ENCODE results near the gene ESAM. TPM values are rescaled to one million over a fixed set of nuclear protein-coding genes. Genes with fewer than 3 reads are reported as not detected.
A peak's percentile ranks its signal among the peaks of the same experiment; 100 is the strongest.

ESAM gene
- total and polyA plus RNA-seq, 10 of the 15 experiments (the other 5 are each of a cell fraction or from before 2014, with no cell fraction given) = 2.7 to 43.6 (median 19.5) TPM

DNA sequence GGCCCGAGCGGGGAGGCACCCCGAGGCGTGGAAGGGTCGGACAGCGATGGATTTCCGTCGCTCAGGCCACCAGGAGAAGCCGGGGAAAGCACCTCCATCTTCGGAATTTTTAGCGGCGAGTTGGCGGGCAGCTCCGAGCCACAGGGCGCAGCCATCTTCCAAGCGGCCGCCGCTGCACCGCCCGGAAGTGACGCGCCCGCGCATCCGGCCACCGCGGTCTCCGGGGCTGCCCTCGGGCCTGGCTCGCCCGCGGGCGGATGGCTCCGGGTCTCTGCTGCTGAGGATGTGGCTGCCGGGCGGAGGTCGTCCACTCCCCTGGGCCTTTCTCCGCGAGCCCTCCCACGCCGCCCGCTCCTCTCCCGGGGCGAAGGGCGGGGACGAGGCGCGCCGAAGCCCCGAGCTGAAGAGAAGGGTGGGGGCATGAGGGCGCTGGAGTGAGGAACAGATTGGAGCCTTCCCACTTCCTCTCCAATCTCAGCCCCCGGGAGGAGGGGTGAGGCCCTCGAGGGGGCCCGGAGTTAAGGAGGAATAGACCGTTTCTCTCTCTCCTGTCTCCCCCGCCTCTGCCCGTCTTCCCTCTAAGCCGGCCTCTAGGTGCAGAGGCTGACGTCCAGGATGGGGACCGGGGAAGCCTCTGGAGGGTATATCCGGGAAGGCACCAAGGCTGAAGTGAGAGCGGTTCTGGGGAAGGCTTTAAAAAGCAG lies 38.3 kb upstream of the ESAM start, which contains the start of gene MSANTD2 (continued):
- TF ChIP-seq ZBTB40 (IDR thresholded peaks at IDR 0.05; ENCODE audit: borderline replicate concordance) (peak; percentile 71; the same call in 1 of the 2 replicates), GATAD2B (conservative IDR thresholded peaks at IDR 0.05; ENCODE audit: low read depth) (peak; percentile 91), ZBTB11 (CRISPR knock-in tag; IDR thresholded peaks at IDR 0.05) (no peak), MEF2B (IDR thresholded peaks at IDR 0.05; ENCODE audit: partially characterized antibody, poor library complexity, severe bottlenecking) (peak; percentile 25), NR2F1 (conservative IDR thresholded peaks at IDR 0.05) (peak; percentile 79), SMARCA5 (IDR thresholded peaks at IDR 0.05) (no peak; the same call in 1 of the 2 replicates), EED (IDR thresholded peaks at IDR 0.05; ENCODE audit: low read depth) (peak; percentile 89), DPF2 (IDR thresholded peaks at IDR 0.05) (peak; percentile 75), MYB (IDR thresholded peaks at IDR 0.05; ENCODE audit: borderline replicate concordance, low read depth, low read length) (no peak), NFIC (IDR thresholded peaks at IDR 0.05; ENCODE audit: low read depth, low read length) (no peak)
- TF ChIP-seq, protein P1, sequence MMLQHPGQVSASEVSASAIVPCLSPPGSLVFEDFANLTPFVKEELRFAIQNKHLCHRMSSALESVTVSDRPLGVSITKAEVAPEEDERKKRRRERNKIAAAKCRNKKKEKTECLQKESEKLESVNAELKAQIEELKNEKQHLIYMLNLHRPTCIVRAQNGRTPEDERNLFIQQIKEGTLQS (IDR thresholded peaks at IDR 0.05; ENCODE audit: borderline replicate concordance, extremely low read depth, low read depth, low read length) = no peak
- TF ChIP-seq, protein P2, sequence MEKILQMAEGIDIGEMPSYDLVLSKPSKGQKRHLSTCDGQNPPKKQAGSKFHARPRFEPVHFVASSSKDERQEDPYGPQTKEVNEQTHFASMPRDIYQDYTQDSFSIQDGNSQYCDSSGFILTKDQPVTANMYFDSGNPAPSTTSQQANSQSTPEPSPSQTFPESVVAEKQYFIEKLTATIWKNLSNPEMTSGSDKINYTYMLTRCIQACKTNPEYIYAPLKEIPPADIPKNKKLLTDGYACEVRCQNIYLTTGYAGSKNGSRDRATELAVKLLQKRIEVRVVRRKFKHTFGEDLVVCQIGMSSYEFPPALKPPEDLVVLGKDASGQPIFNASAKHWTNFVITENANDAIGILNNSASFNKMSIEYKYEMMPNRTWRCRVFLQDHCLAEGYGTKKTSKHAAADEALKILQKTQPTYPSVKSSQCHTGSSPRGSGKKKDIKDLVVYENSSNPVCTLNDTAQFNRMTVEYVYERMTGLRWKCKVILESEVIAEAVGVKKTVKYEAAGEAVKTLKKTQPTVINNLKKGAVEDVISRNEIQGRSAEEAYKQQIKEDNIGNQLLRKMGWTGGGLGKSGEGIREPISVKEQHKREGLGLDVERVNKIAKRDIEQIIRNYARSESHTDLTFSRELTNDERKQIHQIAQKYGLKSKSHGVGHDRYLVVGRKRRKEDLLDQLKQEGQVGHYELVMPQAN (conservative IDR thresholded peaks at IDR 0.05) = peak; percentile 64
- TF ChIP-seq, protein P3, sequence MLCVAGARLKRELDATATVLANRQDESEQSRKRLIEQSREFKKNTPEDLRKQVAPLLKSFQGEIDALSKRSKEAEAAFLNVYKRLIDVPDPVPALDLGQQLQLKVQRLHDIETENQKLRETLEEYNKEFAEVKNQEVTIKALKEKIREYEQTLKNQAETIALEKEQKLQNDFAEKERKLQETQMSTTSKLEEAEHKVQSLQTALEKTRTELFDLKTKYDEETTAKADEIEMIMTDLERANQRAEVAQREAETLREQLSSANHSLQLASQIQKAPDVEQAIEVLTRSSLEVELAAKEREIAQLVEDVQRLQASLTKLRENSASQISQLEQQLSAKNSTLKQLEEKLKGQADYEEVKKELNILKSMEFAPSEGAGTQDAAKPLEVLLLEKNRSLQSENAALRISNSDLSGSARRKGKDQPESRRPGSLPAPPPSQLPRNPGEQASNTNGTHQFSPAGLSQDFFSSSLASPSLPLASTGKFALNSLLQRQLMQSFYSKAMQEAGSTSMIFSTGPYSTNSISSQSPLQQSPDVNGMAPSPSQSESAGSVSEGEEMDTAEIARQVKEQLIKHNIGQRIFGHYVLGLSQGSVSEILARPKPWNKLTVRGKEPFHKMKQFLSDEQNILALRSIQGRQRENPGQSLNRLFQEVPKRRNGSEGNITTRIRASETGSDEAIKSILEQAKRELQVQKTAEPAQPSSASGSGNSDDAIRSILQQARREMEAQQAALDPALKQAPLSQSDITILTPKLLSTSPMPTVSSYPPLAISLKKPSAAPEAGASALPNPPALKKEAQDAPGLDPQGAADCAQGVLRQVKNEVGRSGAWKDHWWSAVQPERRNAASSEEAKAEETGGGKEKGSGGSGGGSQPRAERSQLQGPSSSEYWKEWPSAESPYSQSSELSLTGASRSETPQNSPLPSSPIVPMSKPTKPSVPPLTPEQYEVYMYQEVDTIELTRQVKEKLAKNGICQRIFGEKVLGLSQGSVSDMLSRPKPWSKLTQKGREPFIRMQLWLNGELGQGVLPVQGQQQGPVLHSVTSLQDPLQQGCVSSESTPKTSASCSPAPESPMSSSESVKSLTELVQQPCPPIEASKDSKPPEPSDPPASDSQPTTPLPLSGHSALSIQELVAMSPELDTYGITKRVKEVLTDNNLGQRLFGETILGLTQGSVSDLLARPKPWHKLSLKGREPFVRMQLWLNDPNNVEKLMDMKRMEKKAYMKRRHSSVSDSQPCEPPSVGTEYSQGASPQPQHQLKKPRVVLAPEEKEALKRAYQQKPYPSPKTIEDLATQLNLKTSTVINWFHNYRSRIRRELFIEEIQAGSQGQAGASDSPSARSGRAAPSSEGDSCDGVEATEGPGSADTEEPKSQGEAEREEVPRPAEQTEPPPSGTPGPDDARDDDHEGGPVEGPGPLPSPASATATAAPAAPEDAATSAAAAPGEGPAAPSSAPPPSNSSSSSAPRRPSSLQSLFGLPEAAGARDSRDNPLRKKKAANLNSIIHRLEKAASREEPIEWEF (IDR thresholded peaks at IDR 0.05; ENCODE audit: insufficient replicate concordance, low read depth, low read length) = no peak

Measured in GM12878 (cell line).